ENCODE data around the gene PANK1. TPM values are rescaled to one million over a fixed set of nuclear protein-coding genes. Genes with fewer than 3 reads are reported as not detected.
A peak's percentile ranks its signal among the peaks of the same experiment; 100 is the strongest.

Gene PANK1
- total and polyA plus RNA-seq, 9 of the 15 experiments (the other 6 are each of a cell fraction or from before 2014, with no cell fraction given), result 1.7 to 10.7 (median 6.5) TPM

DNA sequence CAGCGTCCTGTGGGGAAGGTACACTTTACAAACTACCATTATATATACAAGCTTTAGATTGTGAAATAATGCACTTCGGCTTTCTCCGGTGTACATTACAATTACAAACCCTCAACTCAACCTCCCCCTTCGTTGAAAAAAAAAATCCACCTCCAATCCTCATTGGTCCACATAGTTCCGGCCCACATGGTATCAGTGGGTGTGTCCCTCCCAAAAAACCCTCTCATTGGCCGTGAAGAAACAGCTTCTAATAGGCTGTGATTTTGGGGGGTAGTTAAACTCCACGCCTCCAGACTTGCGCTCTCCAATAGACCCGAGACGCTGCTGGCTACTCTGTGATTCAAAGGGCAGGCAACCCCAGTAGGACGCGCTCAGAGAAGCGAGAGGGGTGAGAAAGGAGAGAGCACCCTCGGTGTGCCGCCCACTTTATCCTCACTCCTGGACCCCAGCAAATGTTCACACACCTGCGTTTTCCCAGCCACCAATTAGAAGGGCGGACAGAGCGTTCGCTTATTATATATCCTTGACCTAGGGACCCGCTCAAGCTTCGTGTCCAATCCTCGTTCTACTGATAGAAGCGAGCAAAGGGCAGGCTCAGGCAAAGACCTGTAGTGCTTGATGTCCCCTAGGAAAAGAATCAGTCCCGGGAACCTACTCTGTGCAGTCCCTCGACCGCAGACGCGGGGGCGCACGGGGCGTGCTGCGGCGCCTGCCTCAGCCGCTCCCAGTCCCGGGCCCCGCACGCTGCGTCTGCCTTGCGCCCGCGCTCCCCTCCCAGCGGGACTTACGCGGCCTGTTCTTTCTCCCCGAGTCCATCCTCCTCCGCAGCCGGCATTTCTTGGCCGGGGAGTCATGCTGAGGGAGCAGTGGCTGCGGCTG is 991 bp downstream of the PANK1 start (continued):
- TF ChIP-seq, protein P1, sequence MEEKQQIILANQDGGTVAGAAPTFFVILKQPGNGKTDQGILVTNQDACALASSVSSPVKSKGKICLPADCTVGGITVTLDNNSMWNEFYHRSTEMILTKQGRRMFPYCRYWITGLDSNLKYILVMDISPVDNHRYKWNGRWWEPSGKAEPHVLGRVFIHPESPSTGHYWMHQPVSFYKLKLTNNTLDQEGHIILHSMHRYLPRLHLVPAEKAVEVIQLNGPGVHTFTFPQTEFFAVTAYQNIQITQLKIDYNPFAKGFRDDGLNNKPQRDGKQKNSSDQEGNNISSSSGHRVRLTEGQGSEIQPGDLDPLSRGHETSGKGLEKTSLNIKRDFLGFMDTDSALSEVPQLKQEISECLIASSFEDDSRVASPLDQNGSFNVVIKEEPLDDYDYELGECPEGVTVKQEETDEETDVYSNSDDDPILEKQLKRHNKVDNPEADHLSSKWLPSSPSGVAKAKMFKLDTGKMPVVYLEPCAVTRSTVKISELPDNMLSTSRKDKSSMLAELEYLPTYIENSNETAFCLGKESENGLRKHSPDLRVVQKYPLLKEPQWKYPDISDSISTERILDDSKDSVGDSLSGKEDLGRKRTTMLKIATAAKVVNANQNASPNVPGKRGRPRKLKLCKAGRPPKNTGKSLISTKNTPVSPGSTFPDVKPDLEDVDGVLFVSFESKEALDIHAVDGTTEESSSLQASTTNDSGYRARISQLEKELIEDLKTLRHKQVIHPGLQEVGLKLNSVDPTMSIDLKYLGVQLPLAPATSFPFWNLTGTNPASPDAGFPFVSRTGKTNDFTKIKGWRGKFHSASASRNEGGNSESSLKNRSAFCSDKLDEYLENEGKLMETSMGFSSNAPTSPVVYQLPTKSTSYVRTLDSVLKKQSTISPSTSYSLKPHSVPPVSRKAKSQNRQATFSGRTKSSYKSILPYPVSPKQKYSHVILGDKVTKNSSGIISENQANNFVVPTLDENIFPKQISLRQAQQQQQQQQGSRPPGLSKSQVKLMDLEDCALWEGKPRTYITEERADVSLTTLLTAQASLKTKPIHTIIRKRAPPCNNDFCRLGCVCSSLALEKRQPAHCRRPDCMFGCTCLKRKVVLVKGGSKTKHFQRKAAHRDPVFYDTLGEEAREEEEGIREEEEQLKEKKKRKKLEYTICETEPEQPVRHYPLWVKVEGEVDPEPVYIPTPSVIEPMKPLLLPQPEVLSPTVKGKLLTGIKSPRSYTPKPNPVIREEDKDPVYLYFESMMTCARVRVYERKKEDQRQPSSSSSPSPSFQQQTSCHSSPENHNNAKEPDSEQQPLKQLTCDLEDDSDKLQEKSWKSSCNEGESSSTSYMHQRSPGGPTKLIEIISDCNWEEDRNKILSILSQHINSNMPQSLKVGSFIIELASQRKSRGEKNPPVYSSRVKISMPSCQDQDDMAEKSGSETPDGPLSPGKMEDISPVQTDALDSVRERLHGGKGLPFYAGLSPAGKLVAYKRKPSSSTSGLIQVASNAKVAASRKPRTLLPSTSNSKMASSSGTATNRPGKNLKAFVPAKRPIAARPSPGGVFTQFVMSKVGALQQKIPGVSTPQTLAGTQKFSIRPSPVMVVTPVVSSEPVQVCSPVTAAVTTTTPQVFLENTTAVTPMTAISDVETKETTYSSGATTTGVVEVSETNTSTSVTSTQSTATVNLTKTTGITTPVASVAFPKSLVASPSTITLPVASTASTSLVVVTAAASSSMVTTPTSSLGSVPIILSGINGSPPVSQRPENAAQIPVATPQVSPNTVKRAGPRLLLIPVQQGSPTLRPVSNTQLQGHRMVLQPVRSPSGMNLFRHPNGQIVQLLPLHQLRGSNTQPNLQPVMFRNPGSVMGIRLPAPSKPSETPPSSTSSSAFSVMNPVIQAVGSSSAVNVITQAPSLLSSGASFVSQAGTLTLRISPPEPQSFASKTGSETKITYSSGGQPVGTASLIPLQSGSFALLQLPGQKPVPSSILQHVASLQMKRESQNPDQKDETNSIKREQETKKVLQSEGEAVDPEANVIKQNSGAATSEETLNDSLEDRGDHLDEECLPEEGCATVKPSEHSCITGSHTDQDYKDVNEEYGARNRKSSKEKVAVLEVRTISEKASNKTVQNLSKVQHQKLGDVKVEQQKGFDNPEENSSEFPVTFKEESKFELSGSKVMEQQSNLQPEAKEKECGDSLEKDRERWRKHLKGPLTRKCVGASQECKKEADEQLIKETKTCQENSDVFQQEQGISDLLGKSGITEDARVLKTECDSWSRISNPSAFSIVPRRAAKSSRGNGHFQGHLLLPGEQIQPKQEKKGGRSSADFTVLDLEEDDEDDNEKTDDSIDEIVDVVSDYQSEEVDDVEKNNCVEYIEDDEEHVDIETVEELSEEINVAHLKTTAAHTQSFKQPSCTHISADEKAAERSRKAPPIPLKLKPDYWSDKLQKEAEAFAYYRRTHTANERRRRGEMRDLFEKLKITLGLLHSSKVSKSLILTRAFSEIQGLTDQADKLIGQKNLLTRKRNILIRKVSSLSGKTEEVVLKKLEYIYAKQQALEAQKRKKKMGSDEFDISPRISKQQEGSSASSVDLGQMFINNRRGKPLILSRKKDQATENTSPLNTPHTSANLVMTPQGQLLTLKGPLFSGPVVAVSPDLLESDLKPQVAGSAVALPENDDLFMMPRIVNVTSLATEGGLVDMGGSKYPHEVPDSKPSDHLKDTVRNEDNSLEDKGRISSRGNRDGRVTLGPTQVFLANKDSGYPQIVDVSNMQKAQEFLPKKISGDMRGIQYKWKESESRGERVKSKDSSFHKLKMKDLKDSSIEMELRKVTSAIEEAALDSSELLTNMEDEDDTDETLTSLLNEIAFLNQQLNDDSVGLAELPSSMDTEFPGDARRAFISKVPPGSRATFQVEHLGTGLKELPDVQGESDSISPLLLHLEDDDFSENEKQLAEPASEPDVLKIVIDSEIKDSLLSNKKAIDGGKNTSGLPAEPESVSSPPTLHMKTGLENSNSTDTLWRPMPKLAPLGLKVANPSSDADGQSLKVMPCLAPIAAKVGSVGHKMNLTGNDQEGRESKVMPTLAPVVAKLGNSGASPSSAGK (IDR thresholded peaks at IDR 0.05), result 0 out of 2 replicates have a peak, but pooled peaks have one; percentile 21
- TF ChIP-seq HDAC1 (IDR thresholded peaks at IDR 0.05) (no peak), LARP7 (IDR thresholded peaks at IDR 0.05) (no peak), RNF219 (CRISPR knock-in tag; IDR thresholded peaks at IDR 0.05) (no peak), DLX4 (CRISPR knock-in tag; IDR thresholded peaks at IDR 0.05) (no peak), DMBX1 (CRISPR knock-in tag; IDR thresholded peaks at IDR 0.05; ENCODE audit: borderline replicate concordance) (no peak), ZSCAN32 (CRISPR knock-in tag; IDR thresholded peaks at IDR 0.05) (no peak), ZNF766 (CRISPR knock-in tag; conservative IDR thresholded peaks at IDR 0.05) (no peak), ZNF445 (CRISPR knock-in tag; IDR thresholded peaks at IDR 0.05; ENCODE audit: low read depth) (no peak), ZNF143 (CRISPR knock-in tag; IDR thresholded peaks at IDR 0.05) (no peak), EGR1 (conservative IDR thresholded peaks at IDR 0.05) (peak; percentile 59)
- TF ChIP-seq, protein P2, sequence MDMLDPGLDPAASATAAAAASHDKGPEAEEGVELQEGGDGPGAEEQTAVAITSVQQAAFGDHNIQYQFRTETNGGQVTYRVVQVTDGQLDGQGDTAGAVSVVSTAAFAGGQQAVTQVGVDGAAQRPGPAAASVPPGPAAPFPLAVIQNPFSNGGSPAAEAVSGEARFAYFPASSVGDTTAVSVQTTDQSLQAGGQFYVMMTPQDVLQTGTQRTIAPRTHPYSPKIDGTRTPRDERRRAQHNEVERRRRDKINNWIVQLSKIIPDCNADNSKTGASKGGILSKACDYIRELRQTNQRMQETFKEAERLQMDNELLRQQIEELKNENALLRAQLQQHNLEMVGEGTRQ (CRISPR knock-in tag; IDR thresholded peaks at IDR 0.05), result no peak
